GM21515 (cell line): ENCODE measurements around the gene RMND1.
"Not testable (repeated sequence)": the region's sequence is repeated elsewhere in the genome, so short reads cannot be mapped to it uniquely, and the experiment has no call there.

Experiments
- ATAC-seq: cut with Tn5 transposase; IDR thresholded peaks from one replicate; pipeline ENCODE4 v1.9.1; 2021; ENCODE audit not compliant: unreplicated experiment

RMND1 gene

GRCh38 chr6:151451950-151452749 lies at the start of gene RMND1:
Gene RMND1, minus strand, starts transcription at chr6:151452126. Its CDS starts 6,315 bp downstream, at chr6:151445811.
- peak; percentile 97 for ATAC-seq

GRCh38 chr6:151499551-151499950 lies 47.6 kb upstream of the RMND1 start:
- ATAC-seq: no peak

- peak; percentile 74 for ATAC-seq
These were observed 46.4 kb upstream of the RMND1 start for GRCh38 chr6:151498327-151498726.

GRCh38 chr6:151497905-151498304 lies 46.0 kb upstream of the RMND1 start:
- ATAC-seq: peak; percentile 10

GRCh38 chr6:151495380-151495779 lies 43.5 kb upstream of the RMND1 start:
- no peak for ATAC-seq

- ATAC-seq: no peak
These were observed 43.0 kb upstream of the RMND1 start for GRCh38 chr6:151494936-151495320.

- peak; percentile 43 for ATAC-seq
These were observed 42.5 kb upstream of the RMND1 start for GRCh38 chr6:151494235-151494935.

GRCh38 chr6:151493804-151494234 lies 41.9 kb upstream of the RMND1 start, which contains the start of gene CCDC170:
Gene CCDC170, plus strand, starts transcription at chr6:151494017. Its CDS starts 112 bp downstream, at chr6:151494129.
- ATAC-seq: no peak

- ATAC-seq: no peak
These were observed 41.4 kb upstream of the RMND1 start for GRCh38 chr6:151493161-151493803.

- no peak for ATAC-seq
These were observed 39.1 kb upstream of the RMND1 start for GRCh38 chr6:151490996-151491395.

GRCh38 chr6:151488226-151488625 lies 36.3 kb upstream of the RMND1 start:
- no peak for ATAC-seq

- ATAC-seq: no peak
These were observed 32.1 kb upstream of the RMND1 start for GRCh38 chr6:151483994-151484393.

GRCh38 chr6:151482290-151482689 lies 30.4 kb upstream of the RMND1 start:
- peak; percentile 64 for ATAC-seq

- ATAC-seq: no peak
These were observed 29.9 kb upstream of the RMND1 start for GRCh38 chr6:151481786-151482185.

- no peak for ATAC-seq
These were observed 26.7 kb upstream of the RMND1 start for GRCh38 chr6:151478670-151479069.

GRCh38 chr6:151477726-151478125 lies 25.8 kb upstream of the RMND1 start:
- ATAC-seq: no peak

GRCh38 chr6:151475653-151476523 lies 24.0 kb upstream of the RMND1 start:
- ATAC-seq: no peak

- no peak for ATAC-seq
These were observed 12.8 kb upstream of the RMND1 start for GRCh38 chr6:151464702-151465101.

- ATAC-seq: no peak
These were observed 9.7 kb upstream of the RMND1 start for GRCh38 chr6:151461673-151462072.

- not testable (repeated sequence) for ATAC-seq
These were observed 3.9 kb upstream of the RMND1 start for GRCh38 chr6:151455751-151456398.
